ENCODE results near the gene CSRNP3. TPM values are rescaled to one million over a fixed set of nuclear protein-coding genes. Genes with fewer than 3 reads are reported as not detected.

The CSRNP3 gene
- total and polyA plus RNA-seq, 10 of the 15 experiments (the other 5 are each of a cell fraction or from before 2014, with no cell fraction given) = 0.03 to 5.2 (median 0.11) TPM; not detected in 1

- no peak overlapping the region for H3K27ac ChIP-seq (ENCODE audit: control insufficient read depth, insufficient read depth)
- H3K4me1 ChIP-seq (ENCODE audit: control insufficient read depth, insufficient read depth, low read length) = no peaks in the 10 kb centered on the region
- 43% methylated on average over 6 of the region's 6 CpGs for WGBS (ENCODE audit: insufficient coverage, insufficient replicate concordance, low lambda C conversion rate, missing lambda C conversion rate)
- ChIA-PET POLR2A (no interaction called here), RAD21 (ENCODE audit: unreplicated experiment) (interaction anchor here (1.5 kb wide), 1 partner anchor 21 kb away, joined by 3 read pairs; no protein-coding TSS in a partner anchor), CTCF (interaction anchor here (1.4 to 2.4 kb wide), 2 partner anchors 10 to 399 kb away, joined by 3 to 7 read pairs; no protein-coding TSS in a partner anchor), SMC1A (ENCODE audit: uncharacterized antibody, unreplicated experiment) (interaction anchor here (1.1 to 2.1 kb wide), 4 partner anchors 21 to 73 kb away, joined by 3 to 8 read pairs (median 4); no protein-coding TSS in a partner anchor)
- in situ Hi-C loops (cut with MboI) (no loop called here), intact Hi-C loops (cut with micrococcal nuclease; ENCODE audit: unreplicated experiment) (no loop called here)
- no peak overlapping the region for H2AFZ ChIP-seq (ENCODE audit: control insufficient read depth, low read depth, low read length)
- H3K4me2 ChIP-seq (ENCODE audit: control insufficient read depth, insufficient read depth) = no peak overlapping the region
- H3K36me3 ChIP-seq (ENCODE audit: control insufficient read depth in 2 of 2, insufficient read depth in 2 of 2, low read length in 1 of 2) = no peaks in the 10 kb centered on the region
- no peak overlapping the region for H3K4me3 ChIP-seq
- no peak for TF ChIP-seq IKZF2 (IDR thresholded peaks at IDR 0.05)
- TF ChIP-seq POU2F2 (IDR thresholded peaks at IDR 0.05; ENCODE audit: borderline replicate concordance, low read depth, low read length) = no peak
- TF ChIP-seq BCL11A (IDR thresholded peaks at IDR 0.05; ENCODE audit: low read depth, low read length) = no peak
- no peak for TF ChIP-seq BACH1 (IDR thresholded peaks at IDR 0.05; ENCODE audit: borderline replicate concordance)
- no peak for TF ChIP-seq ZBTB11 (CRISPR knock-in tag; IDR thresholded peaks at IDR 0.05)
- no peak for TF ChIP-seq JUNB (IDR thresholded peaks at IDR 0.05)
- no peak for TF ChIP-seq SMAD1 (IDR thresholded peaks at IDR 0.05; ENCODE audit: low read depth, partially characterized antibody)
- no peak for TF ChIP-seq ZBED1 (IDR thresholded peaks at IDR 0.05; ENCODE audit: borderline replicate concordance)
- no peak for TF ChIP-seq E4F1 (IDR thresholded peaks at IDR 0.05; ENCODE audit: borderline replicate concordance, partially characterized antibody)
- DNase-seq (ENCODE audit: low read depth, low spot score) (no peak), FAIRE-seq (no peak), ATAC-seq (peak; percentile 36; the same call in 1 of the 3 replicates)
- no TSS peak for BruUV-seq (replicated peaks)
- H3K27me3 ChIP-seq (replicated peaks in 1 of 2; ENCODE audit: control insufficient read depth in 2 of 2, insufficient read depth in 2 of 2, low read length in 1 of 2) = no peaks in the 10 kb centered on the region
- H3K9ac ChIP-seq (ENCODE audit: control insufficient read depth, insufficient read depth, low read length) = no peak overlapping the region
- no peaks in the 10 kb centered on the region for H4K20me1 ChIP-seq (ENCODE audit: control insufficient read depth, insufficient read depth)
- H3K9me3 ChIP-seq (replicated peaks; ENCODE audit: control insufficient read depth, insufficient read depth, low read length) = no peaks in the 10 kb centered on the region
- H3K79me2 ChIP-seq (ENCODE audit: control insufficient read depth, insufficient read depth, low read length) = no peaks in the 10 kb centered on the region
These were observed 5.9 kb downstream of the CSRNP3 start for GRCh38 chr2:165475277-165476004.

Data from GM12878 (cell line).